HL-60 (cell line): Measurements from ENCODE around the gene FASN.

Experiments
- DNase-seq, 2 experiments: peaks; one replicate each; pipeline ENCODE4 v3.0.0-alpha.2; 2010 to 2020; ENCODE audit warnings: low read depth in 1 of 2, low spot score in 1 of 2
- H3K27ac ChIP-seq: fragments of 250-450 bp; sonication (Bioruptor Pico); replicated peaks from 2 replicates; pipeline ENCODE4 v1.5.1; 2020; ENCODE audit warnings: mild to moderate bottlenecking, moderate library complexity
- H3K27me3 ChIP-seq: fragments of 250-450 bp; sonication (Bioruptor Pico); 2 replicates; pipeline ENCODE4 v1.5.1; 2021; ENCODE audit warnings: mild to moderate bottlenecking, moderate library complexity; ENCODE audit not compliant: insufficient read depth, poor library complexity, severe bottlenecking
- H3K4me3 ChIP-seq: replicated peaks from 2 replicates; pipeline ENCODE4 v1.5.1; 2011; ENCODE audit warnings: mild to moderate bottlenecking, control low read depth, low read length; ENCODE audit not compliant: insufficient read depth
- GABPA ChIP-seq: IDR thresholded peaks from 2 replicates; pipeline ENCODE4 v1.6.1; 2012; ENCODE audit warnings: low read depth
- POLR2AphosphoS5 ChIP-seq: IDR thresholded peaks from 2 replicates; pipeline ENCODE4 v1.6.1; 2012; ENCODE audit warnings: low read depth
- SPI1 ChIP-seq: IDR thresholded peaks from 2 replicates; pipeline ENCODE4 v1.6.1; 2012; ENCODE audit warnings: low read depth, mild to moderate bottlenecking, borderline replicate concordance
- TF ChIP-seq, protein P1 (sequence below): IDR thresholded peaks from one replicate; pipeline ENCODE4 v1.5.1; 2011; ENCODE audit warnings: low read length, control low read depth, inconsistent platforms; ENCODE audit not compliant: insufficient read depth
- TF ChIP-seq, protein P2 (sequence below): IDR thresholded peaks from 2 replicates; pipeline ENCODE4 v1.6.1; 2012; ENCODE audit warnings: low read depth; ENCODE audit not compliant: insufficient replicate concordance

FASN gene

DNA sequence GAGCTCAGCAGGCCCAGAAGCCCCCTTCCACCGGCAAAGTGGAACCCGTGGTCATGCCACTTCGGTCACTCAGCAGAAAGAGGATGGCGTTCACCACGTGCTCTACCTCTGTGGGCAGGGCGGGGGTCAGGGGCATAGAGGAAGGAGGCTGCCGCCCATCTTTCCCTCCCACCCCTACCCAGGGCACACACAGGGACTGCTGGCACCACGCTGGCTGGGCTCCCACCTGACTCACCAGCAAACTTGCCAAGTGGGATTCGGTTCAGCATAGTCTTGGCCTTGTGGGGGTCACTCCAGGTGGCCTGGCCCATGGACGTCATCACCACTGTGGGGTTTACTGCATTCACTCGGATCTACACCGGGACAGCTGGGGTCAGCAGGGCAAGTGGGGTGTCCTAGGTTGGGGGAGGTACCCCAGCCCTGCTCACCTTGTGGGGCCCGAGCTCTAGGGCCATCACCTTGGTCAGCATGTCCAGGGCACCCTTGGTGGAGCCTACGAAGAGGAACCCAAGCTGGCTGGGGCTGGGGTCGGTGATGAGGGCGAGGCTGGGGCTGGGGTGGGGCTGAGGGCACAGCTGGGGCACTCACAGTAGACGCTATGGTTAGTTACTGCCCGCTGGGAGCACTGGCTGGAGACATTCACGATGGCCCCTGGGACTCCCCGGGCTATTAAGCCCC is 61.9 kb downstream of the FASN start:
- Histone ChIP-seq H3K4me3 (peak overlapping the region; percentile 56), H3K27ac (no peak overlapping the region), H3K27me3 (no peaks in the 10 kb centered on the region)
- DNase-seq = no peak
- TF ChIP-seq SPI1 (no peak), GABPA (no peak), POLR2AphosphoS5 (no peak)
- TF ChIP-seq, protein P1, sequence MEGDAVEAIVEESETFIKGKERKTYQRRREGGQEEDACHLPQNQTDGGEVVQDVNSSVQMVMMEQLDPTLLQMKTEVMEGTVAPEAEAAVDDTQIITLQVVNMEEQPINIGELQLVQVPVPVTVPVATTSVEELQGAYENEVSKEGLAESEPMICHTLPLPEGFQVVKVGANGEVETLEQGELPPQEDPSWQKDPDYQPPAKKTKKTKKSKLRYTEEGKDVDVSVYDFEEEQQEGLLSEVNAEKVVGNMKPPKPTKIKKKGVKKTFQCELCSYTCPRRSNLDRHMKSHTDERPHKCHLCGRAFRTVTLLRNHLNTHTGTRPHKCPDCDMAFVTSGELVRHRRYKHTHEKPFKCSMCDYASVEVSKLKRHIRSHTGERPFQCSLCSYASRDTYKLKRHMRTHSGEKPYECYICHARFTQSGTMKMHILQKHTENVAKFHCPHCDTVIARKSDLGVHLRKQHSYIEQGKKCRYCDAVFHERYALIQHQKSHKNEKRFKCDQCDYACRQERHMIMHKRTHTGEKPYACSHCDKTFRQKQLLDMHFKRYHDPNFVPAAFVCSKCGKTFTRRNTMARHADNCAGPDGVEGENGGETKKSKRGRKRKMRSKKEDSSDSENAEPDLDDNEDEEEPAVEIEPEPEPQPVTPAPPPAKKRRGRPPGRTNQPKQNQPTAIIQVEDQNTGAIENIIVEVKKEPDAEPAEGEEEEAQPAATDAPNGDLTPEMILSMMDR = no peak
- TF ChIP-seq, protein P2, sequence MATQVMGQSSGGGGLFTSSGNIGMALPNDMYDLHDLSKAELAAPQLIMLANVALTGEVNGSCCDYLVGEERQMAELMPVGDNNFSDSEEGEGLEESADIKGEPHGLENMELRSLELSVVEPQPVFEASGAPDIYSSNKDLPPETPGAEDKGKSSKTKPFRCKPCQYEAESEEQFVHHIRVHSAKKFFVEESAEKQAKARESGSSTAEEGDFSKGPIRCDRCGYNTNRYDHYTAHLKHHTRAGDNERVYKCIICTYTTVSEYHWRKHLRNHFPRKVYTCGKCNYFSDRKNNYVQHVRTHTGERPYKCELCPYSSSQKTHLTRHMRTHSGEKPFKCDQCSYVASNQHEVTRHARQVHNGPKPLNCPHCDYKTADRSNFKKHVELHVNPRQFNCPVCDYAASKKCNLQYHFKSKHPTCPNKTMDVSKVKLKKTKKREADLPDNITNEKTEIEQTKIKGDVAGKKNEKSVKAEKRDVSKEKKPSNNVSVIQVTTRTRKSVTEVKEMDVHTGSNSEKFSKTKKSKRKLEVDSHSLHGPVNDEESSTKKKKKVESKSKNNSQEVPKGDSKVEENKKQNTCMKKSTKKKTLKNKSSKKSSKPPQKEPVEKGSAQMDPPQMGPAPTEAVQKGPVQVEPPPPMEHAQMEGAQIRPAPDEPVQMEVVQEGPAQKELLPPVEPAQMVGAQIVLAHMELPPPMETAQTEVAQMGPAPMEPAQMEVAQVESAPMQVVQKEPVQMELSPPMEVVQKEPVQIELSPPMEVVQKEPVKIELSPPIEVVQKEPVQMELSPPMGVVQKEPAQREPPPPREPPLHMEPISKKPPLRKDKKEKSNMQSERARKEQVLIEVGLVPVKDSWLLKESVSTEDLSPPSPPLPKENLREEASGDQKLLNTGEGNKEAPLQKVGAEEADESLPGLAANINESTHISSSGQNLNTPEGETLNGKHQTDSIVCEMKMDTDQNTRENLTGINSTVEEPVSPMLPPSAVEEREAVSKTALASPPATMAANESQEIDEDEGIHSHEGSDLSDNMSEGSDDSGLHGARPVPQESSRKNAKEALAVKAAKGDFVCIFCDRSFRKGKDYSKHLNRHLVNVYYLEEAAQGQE = no peak

DNA sequence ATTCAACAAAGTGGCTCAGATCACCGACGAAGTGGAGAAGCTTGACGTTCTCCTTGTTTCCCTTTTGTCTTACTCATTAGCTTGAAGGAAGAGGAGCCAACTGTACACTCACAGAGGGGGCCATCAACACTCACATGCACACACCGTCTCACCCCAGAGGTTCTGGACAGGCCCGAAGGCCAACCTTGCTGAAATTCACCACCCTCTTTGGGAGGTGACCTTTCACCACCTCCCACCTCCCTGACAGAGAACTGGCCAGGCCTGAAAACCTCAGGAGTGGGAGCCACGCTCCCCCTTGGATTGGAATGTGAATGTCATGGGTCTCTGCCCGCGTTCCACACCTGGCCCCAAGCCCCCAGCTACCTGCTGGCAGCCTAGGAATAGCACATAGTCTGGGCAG is 62.5 kb downstream of the FASN start:
- no peak for DNase-seq
- Histone ChIP-seq H3K27ac (no peak overlapping the region), H3K4me3 (no peak overlapping the region), H3K27me3 (no peaks in the 10 kb centered on the region)
- TF ChIP-seq SPI1 = no peak

DNA sequence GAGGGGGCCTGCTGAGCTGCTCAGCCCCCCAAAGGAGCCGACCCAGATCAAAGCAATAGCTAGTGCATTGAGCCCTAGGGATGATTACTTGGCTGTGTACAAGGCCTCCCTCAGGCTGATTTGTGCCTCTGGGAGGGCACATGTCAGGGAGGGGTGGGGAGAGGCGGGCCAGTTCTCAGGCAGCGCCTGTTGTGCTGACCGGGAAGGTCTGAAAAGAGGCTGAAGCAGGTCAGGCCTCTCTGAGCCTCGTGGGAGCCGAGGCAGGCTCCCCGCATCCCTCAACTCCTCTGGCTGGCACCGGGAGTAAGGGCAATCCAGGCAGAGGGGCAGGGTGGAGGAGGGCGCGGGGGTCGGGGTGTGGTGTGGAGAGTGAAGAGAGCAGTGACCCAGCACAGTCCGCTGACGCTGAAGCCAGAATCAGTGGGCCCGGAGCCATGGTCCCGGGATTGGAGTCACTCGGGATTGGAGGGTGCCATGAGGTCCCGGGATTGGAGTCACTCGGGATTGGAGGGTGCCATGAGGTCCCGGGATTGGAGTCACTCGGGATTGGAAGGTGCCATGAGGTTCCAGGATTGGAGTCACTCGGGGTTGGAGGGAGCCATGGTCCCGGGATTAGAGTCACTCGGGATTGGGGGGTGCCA is 63.5 kb downstream of the FASN start:
- DNase-seq = no peak
- Histone ChIP-seq H3K27me3 (no peaks in the 10 kb centered on the region), H3K27ac (no peak overlapping the region), H3K4me3 (no peak overlapping the region)
- TF ChIP-seq, protein P2 = no peak
- TF ChIP-seq GABPA (no peak), SPI1 (no peak), POLR2AphosphoS5 (peak; percentile 29; the same call in 1 of the 2 replicates)
- TF ChIP-seq, protein P1 = no peak

DNA sequence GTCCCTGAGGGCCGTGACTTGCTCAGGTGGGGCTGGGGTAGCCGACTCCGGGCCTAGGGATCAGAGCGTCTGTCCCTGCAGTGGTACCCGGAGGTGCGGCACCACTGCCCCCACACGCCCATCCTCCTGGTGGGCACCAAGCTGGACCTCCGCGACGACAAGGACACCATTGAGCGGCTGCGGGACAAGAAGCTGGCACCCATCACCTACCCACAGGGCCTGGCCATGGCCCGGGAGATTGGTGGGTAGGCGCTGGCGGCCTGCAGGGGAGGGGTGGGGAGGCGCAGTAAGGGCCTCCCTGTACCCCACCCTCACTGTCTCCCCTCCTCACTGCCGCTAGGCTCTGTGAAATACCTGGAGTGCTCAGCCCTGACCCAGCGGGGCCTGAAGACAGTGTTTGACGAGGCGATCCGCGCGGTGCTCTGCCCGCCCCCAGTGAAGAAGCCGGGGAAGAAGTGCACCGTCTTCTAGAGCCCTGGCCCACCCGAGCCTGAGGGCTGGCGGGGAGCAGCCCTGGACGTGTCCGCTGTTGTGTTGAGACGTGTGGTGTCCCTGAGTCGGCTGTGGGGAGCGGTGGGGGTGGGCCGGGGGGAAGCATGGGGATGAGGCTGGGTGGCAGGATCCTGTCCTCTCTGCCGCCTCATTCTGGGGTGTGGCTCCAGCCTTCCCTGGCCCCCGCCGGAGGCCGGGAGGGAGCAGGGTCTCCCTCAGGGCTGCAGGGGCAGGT is 64.5 kb downstream of the FASN start:
- TF ChIP-seq, protein P2 = no peak
- no peak for TF ChIP-seq GABPA
- TF ChIP-seq SPI1 = no peak
- no peak for TF ChIP-seq POLR2AphosphoS5
- TF ChIP-seq, protein P1 = no peak
- Histone ChIP-seq H3K27me3 (no peaks in the 10 kb centered on the region), H3K4me3 (no peak overlapping the region), H3K27ac (no peak overlapping the region)
- DNase-seq = no peak
